Stimulated activated CD4-positive, alpha-beta T cell treated with anti-CD3 and anti-CD28 coated beads, Interleukin-2, amount 100 ng/mL, for 48 hours (primary cell): ENCODE data around the gene ARID1A.

Source experiments
- DNase-seq, 2 donors: peaks; one replicate each; pipeline ENCODE4 v3.0.0-alpha.2; 2020

The ARID1A gene

DNA sequence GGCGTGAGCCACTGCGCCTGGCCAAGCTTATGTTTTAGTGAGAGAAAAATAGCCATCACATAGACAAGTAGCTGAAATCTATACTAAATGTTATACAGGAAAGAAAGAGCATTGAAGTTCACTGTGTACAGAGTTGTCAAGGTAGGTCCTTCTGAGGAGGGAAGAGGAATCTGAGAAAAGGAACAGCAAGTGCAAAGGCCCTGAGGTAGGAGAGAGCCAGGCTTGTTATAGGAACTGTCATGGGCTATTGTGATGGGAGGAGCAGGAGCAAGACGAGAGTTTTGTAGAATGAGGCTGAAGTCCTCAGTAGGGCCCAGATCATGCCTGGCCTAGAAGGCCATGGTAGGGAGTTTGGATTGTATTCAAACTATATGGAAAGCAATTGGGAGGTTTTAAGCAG lies 135.2 kb downstream of the ARID1A start:
- no peak for DNase-seq
